ENCODE results near the gene COBL.

DNA sequence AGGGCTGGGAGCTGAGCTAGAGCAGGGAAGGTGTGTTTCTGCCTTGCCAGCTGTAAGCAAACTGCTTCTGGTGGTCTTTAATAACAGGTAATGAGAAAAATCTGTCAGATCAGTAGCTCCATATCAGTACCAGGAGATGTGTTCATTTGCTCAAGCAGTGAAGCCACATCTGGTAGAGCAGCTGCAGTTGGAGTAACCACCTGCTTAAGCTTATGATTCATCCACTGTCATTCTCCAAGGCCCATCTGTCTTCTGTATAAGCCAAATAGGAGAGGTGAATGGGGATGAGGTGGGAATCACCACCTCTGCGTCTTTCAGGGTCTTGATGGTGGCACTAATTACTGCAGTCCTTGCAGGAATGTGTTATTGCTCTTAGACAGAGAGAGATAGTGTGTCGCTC, 18.4 kb upstream of the COBL start:
- TF ChIP-seq POLR2AphosphoS5 (IDR thresholded peaks at IDR 0.05) (no peak), POLR2A (IDR thresholded peaks at IDR 0.05) (no peak), EP300 (IDR thresholded peaks at IDR 0.05) (no peak)
- TF ChIP-seq, protein P1, sequence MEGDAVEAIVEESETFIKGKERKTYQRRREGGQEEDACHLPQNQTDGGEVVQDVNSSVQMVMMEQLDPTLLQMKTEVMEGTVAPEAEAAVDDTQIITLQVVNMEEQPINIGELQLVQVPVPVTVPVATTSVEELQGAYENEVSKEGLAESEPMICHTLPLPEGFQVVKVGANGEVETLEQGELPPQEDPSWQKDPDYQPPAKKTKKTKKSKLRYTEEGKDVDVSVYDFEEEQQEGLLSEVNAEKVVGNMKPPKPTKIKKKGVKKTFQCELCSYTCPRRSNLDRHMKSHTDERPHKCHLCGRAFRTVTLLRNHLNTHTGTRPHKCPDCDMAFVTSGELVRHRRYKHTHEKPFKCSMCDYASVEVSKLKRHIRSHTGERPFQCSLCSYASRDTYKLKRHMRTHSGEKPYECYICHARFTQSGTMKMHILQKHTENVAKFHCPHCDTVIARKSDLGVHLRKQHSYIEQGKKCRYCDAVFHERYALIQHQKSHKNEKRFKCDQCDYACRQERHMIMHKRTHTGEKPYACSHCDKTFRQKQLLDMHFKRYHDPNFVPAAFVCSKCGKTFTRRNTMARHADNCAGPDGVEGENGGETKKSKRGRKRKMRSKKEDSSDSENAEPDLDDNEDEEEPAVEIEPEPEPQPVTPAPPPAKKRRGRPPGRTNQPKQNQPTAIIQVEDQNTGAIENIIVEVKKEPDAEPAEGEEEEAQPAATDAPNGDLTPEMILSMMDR (IDR thresholded peaks at IDR 0.05): no peak
